GM19468 (cell line): ENCODE data around the gene RECQL5.
"Not testable (repeated sequence)": the region's sequence is repeated elsewhere in the genome, so short reads cannot be mapped to it uniquely, and the experiment has no call there.

Experiments
- ATAC-seq: cut with Tn5 transposase; IDR thresholded peaks from one replicate; pipeline ENCODE4 v1.9.1; 2021; ENCODE audit warnings: mild to moderate bottlenecking, moderate library complexity, moderate number of reproducible peaks; ENCODE audit not compliant: unreplicated experiment; ENCODE audit errors: extremely low read depth

RECQL5 gene

DNA sequence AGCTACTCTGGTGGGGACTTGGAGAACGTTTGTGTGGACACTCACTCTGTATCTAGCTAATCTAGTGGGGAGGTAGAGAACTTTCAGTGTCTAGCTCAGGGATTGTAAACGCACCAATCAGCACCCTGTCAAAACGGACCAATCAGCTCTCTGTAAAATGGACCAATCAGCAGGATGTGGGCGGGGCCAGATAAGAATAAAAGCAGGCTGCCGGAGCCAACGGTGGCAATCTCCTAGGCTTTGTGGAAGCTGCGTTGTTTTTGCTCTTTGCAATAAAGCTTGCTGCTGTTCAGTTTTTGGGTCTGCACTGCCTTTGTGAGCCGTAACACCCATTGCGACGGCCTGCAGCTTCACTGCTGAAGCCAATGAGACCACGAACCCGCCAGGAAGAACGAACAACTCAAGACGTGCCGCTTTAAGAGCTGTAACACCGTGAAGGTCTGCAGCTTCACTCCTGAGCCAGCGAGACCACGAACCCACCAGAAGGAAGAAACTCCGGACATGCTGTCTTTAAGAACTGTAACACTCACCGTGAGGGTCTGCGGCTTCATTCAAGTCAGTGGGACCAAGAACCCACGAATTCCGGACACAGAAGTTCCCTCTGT is 85.7 kb downstream of the RECQL5 start:
- not testable (repeated sequence) for ATAC-seq
